Stimulated activated naive CD4-positive, alpha-beta T cell treated with Interleukin-2 at 50 U/mL for 16 hours (primary cell): Measurements from ENCODE around the gene LRCH4.
"Not testable (repeated sequence)": the region's sequence is repeated elsewhere in the genome, so short reads cannot be mapped to it uniquely, and the experiment has no call there.

Experiments used
- DNase-seq: peaks from one replicate; lab custom pipeline; 2025; lab: John Stamatoyannopoulos, UW

LRCH4 gene

GRCh38 chr7:100567751-100568175 is 18.2 kb downstream of the LRCH4 start:
- DNase-seq = no peak

- DNase-seq = no peak
Observed at GRCh38 chr7:100567031-100567730, 18.7 kb downstream of the LRCH4 start.

- no peak for DNase-seq
Observed at GRCh38 chr7:100566018-100566531, 19.9 kb downstream of the LRCH4 start.

GRCh38 chr7:100565133-100565571 is 20.8 kb downstream of the LRCH4 start:
- DNase-seq = no peak

GRCh38 chr7:100564405-100564804 is 21.5 kb downstream of the LRCH4 start:
- not testable (repeated sequence) for DNase-seq

- peak; percentile 75 for DNase-seq
Observed at GRCh38 chr7:100563809-100564400, 22.0 kb downstream of the LRCH4 start.

- no peak for DNase-seq
Observed at GRCh38 chr7:100563100-100563564, 22.8 kb downstream of the LRCH4 start.

GRCh38 chr7:100562195-100563099 is 23.5 kb downstream of the LRCH4 start:
- DNase-seq = no peak

GRCh38 chr7:100561491-100562194 is 24.3 kb downstream of the LRCH4 start:
- no peak for DNase-seq

- DNase-seq = no peak
Observed at GRCh38 chr7:100559127-100559526, 26.8 kb downstream of the LRCH4 start.

GRCh38 chr7:100556541-100556940 is 29.4 kb downstream of the LRCH4 start:
- DNase-seq = no peak

- DNase-seq = no peak
Observed at GRCh38 chr7:100555701-100556100, 30.2 kb downstream of the LRCH4 start.

GRCh38 chr7:100553032-100553431 is 32.9 kb downstream of the LRCH4 start:
- DNase-seq = no peak

GRCh38 chr7:100552532-100552931 is 33.4 kb downstream of the LRCH4 start:
- DNase-seq = no peak

GRCh38 chr7:100548446-100548845 is 37.5 kb downstream of the LRCH4 start:
- not testable (repeated sequence) for DNase-seq

GRCh38 chr7:100547872-100548271 is 38.1 kb downstream of the LRCH4 start:
- no peak for DNase-seq

- DNase-seq = peak; percentile 31
Observed at GRCh38 chr7:100546926-100547800, 38.8 kb downstream of the LRCH4 start.

- no peak for DNase-seq
Observed at GRCh38 chr7:100546129-100546925, 39.6 kb downstream of the LRCH4 start.

GRCh38 chr7:100545360-100546128 is 40.4 kb downstream of the LRCH4 start:
- DNase-seq = peak; percentile 65
